HepG2 (cell line): Measurements from ENCODE around the gene SLC9C2. TPM values are rescaled to one million over a fixed set of nuclear protein-coding genes. Genes with fewer than 3 reads are reported as not detected.

Experiments
- AGO2 ChIP-seq: fragments of 200-400 bp; formaldehyde crosslinking; optimal IDR thresholded peaks from 2 replicates; pipeline ENCODE3; 2017; ENCODE audit warnings: mild to moderate bottlenecking, low read depth, low read length, moderate library complexity
- DRAP1 ChIP-seq: IDR thresholded peaks from 2 replicates; pipeline ENCODE4 v1.6.1; 2016; ENCODE audit warnings: missing genetic modification reagents, missing compliant biosample characterization
- GABPB1 ChIP-seq: IDR thresholded peaks from 2 replicates; pipeline ENCODE4 v1.6.1; 2016; ENCODE audit warnings: mild to moderate bottlenecking, missing genetic modification reagents, moderate library complexity, missing compliant biosample characterization
- HNRNPL ChIP-seq: fragments of 200-400 bp; formaldehyde crosslinking; IDR thresholded peaks from 2 replicates; pipeline ENCODE4 v1.6.1; 2017; ENCODE audit warnings: mild to moderate bottlenecking, low read depth, low read length
- KDM4B ChIP-seq: sonication (generic); formaldehyde crosslinking; IDR thresholded peaks from 2 replicates; pipeline ENCODE4 v1.4.0; 2020; ENCODE audit warnings: missing genetic modification reagents
- MAF1 ChIP-seq: sonication (generic); formaldehyde crosslinking; IDR thresholded peaks from 2 replicates; pipeline ENCODE4 v1.5.0; 2020; ENCODE audit warnings: missing genetic modification reagents, borderline replicate concordance
- PITX1 ChIP-seq: sonication (generic); formaldehyde crosslinking; IDR thresholded peaks from 2 replicates; pipeline ENCODE4 v1.5.1; 2020; ENCODE audit warnings: mild to moderate bottlenecking, missing genetic modification reagents
- POGZ ChIP-seq: sonication (generic); formaldehyde crosslinking; IDR thresholded peaks from 2 replicates; pipeline ENCODE4 v1.4.0; 2020; ENCODE audit warnings: mild to moderate bottlenecking, missing genetic modification reagents
- RFXANK ChIP-seq: IDR thresholded peaks from 2 replicates; pipeline ENCODE4 v1.6.1; 2016
- TBL1XR1 ChIP-seq: fragments of 150-350 bp; IDR thresholded peaks from 2 replicates; pipeline ENCODE4 v1.6.1; 2014; ENCODE audit warnings: borderline replicate concordance, low read length; ENCODE audit not compliant: partially characterized antibody
- ZBTB20 ChIP-seq: sonication (generic); formaldehyde crosslinking; IDR thresholded peaks from 2 replicates; pipeline ENCODE4 v1.8.1; 2023; ENCODE audit warnings: missing genetic modification reagents, low read depth, mild to moderate bottlenecking, borderline replicate concordance
- ZNF282 ChIP-seq: fragments of 450-650 bp; IDR thresholded peaks from 2 replicates; pipeline ENCODE4 v1.6.1; 2018; ENCODE audit not compliant: partially characterized antibody
- ZNF333 ChIP-seq: sonication (generic); formaldehyde crosslinking; IDR thresholded peaks from 2 replicates; pipeline ENCODE4 v1.4.0; 2020; ENCODE audit warnings: mild to moderate bottlenecking, missing genetic modification reagents, borderline replicate concordance
- ZNF407 ChIP-seq: sonication (generic); formaldehyde crosslinking; IDR thresholded peaks from one replicate; pipeline ENCODE4 v1.5.1; 2020; ENCODE audit warnings: mild to moderate bottlenecking, missing genetic modification reagents; ENCODE audit errors: not compliant biosample characterization
- ZNF563 ChIP-seq: sonication (generic); formaldehyde crosslinking; IDR thresholded peaks from 2 replicates; pipeline ENCODE4 v1.8.0; 2022; ENCODE audit warnings: mild to moderate bottlenecking, moderate library complexity, missing genetic modification reagents
- ZNF768 ChIP-seq: sonication (generic); formaldehyde crosslinking; IDR thresholded peaks from 2 replicates; pipeline ENCODE4 v1.4.0; 2020; ENCODE audit warnings: missing genetic modification reagents
- polyA plus RNA-seq, 8 experiments: library from polyadenylated mRNA; depleted of rRNA in 3 of 8; stranded (reverse) in 7 of 8; unstranded in 1 of 8; fragments of >200 nt; fragmentation: Illumina TruSeq in 4 of 8; extraction: Trizol in 4 of 8; gene quantifications; 2 replicates each; pipeline versions ENCODE4 v1.2.1 to v1.2.3, GENCODE V29; 2011 to 2016; ENCODE audit warnings: low read depth in 4 of 8, missing spikeins in 1 of 8, mixed read lengths in 1 of 8; ENCODE audit not compliant: insufficient read depth in 1 of 8
- total RNA-seq, 5 experiments: library from RNA; depleted of rRNA; stranded (reverse); fragments of >200 nt; fragmentation: Illumina TruSeq; extraction: Trizol; gene quantifications; 2 replicates each; pipeline ENCODE4 v1.2.3, GENCODE V29; 2016; ENCODE audit warnings: low read depth in 1 of 5
- TF ChIP-seq, protein P1 (sequence below): sonication (generic); formaldehyde crosslinking; conservative IDR thresholded peaks from 2 replicates; pipeline ENCODE4 v1.8.0; 2022; ENCODE audit warnings: mild to moderate bottlenecking, moderate library complexity, missing genetic modification reagents
- TF ChIP-seq, protein P2 (sequence below): sonication (generic); formaldehyde crosslinking; IDR thresholded peaks from 2 replicates; pipeline ENCODE4 v1.5.1; 2020; ENCODE audit warnings: mild to moderate bottlenecking, moderate library complexity, missing genetic modification reagents

SLC9C2 gene
- total and polyA plus RNA-seq, 2 of the 13 experiments (the other 11 are each of a cell fraction or from before 2014, with no cell fraction given), result 0.03 TPM; not detected in 1

DNA sequence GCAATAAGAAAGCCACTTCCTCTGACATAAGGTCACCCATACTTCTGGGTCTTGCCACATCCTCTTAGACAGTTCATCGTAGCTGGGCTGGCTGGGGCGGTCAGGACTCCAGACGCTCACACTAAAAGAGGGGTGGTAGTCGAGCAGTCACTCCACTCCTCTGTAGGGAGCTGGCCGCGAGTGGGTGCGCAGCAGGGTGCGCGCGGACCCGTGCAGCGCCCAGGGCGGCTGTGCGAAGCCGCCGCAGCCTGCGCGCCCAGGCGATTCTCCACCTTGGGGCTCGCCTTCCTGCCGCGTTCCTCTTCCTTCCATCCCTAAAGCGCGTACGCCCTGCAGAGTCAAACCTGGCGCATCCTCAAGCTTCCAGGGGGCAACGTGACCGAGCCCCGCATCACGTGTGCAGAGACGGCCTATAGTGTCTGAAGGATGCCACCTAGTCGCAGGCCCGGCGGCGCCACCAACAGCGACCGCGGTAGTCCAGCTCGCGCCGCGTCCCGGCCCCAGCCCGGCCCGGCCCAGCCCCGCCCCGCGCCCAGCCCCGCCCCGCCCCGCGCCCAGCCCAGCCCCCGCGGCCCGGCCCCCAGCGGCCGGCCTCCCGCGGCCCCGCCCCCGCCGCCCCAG lies 126.1 kb downstream of the SLC9C2 start (continued):
- TF ChIP-seq ZNF407 (no peak), ZBTB20 (no peak), ZNF282 (no peak), AGO2 (no peak), RFXANK (CRISPR knock-in tag) (no peak), KDM4B (CRISPR knock-in tag) (no peak), PITX1 (CRISPR knock-in tag) (no peak), ZNF333 (CRISPR knock-in tag) (no peak), HNRNPL (no peak), DRAP1 (peak; percentile 13; the same call in 1 of the 2 replicates), MAF1 (CRISPR knock-in tag) (0 out of 2 replicates have a peak, but pooled peaks have one; percentile 16), ZNF563 (CRISPR knock-in tag) (no peak), POGZ (peak; percentile 46; the same call in 1 of the 2 replicates), GABPB1 (peak; percentile 42; the same call in 1 of the 2 replicates), ZNF768 (CRISPR knock-in tag) (0 out of 2 replicates have a peak, but pooled peaks have one; percentile 24), TBL1XR1 (no peak)
- TF ChIP-seq, protein P1, sequence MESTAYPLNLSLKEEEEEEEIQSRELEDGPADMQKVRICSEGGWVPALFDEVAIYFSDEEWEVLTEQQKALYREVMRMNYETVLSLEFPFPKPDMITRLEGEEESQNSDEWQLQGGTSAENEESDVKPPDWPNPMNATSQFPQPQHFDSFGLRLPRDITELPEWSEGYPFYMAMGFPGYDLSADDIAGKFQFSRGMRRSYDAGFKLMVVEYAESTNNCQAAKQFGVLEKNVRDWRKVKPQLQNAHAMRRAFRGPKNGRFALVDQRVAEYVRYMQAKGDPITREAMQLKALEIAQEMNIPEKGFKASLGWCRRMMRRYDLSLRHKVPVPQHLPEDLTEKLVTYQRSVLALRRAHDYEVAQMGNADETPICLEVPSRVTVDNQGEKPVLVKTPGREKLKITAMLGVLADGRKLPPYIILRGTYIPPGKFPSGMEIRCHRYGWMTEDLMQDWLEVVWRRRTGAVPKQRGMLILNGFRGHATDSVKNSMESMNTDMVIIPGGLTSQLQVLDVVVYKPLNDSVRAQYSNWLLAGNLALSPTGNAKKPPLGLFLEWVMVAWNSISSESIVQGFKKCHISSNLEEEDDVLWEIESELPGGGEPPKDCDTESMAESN (CRISPR knock-in tag), result no peak
- TF ChIP-seq, protein P2, sequence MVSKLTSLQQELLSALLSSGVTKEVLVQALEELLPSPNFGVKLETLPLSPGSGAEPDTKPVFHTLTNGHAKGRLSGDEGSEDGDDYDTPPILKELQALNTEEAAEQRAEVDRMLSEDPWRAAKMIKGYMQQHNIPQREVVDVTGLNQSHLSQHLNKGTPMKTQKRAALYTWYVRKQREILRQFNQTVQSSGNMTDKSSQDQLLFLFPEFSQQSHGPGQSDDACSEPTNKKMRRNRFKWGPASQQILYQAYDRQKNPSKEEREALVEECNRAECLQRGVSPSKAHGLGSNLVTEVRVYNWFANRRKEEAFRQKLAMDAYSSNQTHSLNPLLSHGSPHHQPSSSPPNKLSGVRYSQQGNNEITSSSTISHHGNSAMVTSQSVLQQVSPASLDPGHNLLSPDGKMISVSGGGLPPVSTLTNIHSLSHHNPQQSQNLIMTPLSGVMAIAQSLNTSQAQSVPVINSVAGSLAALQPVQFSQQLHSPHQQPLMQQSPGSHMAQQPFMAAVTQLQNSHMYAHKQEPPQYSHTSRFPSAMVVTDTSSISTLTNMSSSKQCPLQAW (CRISPR knock-in tag), result no peak
